GM21390 (cell line): ENCODE data around the gene POU6F2.
"Not testable (repeated sequence)": the region's sequence is repeated elsewhere in the genome, so short reads cannot be mapped to it uniquely, and the experiment has no call there.

Experiments
- ATAC-seq: cut with Tn5 transposase; IDR thresholded peaks from one replicate; pipeline ENCODE4 v1.9.1; 2021; ENCODE audit not compliant: unreplicated experiment

Gene POU6F2

DNA sequence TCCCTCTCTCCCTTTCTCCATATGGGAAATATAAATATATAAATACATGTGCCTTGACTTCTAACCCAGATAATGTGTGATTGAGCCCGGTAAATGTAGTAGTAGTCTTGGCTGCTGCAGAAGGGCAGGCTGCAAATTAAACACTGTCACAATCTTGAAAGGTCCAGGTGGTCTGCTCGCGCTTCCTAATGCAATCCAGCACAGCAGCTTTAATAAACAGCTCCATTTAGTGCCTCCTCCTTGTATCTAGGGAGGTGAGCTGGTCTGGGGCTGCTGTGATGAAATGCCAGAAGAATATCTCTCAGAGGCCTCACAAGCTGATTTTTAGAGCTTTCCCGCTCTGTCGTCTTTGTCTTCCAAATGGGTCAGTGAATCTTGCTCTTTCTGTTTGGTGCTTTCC is 782 bp downstream of the POU6F2 start:
- no peak for ATAC-seq

DNA sequence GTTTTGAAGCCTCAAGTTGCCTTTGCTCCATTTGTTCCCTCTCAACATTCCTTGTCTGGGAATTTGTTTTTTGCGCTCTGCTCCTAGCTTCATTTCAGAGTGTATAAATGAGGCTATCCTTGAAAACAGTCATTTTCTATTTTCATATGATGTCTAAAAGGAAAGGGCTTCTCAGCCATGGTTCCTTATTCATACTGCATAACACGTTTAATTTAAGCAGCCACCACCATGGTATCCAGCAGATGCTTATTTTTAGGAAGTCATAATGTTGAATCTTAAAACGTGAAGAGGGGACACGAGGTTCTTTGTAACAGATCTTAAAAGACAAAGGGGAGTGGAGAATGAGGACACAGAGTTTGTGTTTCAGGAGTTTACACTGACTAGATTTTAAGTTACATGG is 14.5 kb downstream of the POU6F2 start:
- no peak for ATAC-seq

DNA sequence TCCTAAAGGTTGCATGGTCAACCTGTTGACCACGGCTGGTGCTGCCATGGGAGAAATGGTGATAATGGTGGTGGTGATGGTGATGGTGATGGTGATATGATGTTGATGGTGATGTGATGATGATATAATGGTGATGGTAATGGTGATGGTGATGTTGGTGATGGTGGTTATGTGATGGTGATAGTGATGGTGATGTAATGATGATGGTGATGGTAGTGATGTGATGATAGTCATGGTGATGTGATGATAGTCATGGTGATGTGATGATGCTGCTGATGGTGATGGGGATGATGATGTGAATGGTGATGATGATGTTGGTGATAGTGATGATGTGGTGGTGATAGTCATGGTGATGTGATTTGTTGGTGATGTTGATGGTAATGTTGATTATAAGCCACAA is 23.9 kb downstream of the POU6F2 start:
- ATAC-seq, result no peak

DNA sequence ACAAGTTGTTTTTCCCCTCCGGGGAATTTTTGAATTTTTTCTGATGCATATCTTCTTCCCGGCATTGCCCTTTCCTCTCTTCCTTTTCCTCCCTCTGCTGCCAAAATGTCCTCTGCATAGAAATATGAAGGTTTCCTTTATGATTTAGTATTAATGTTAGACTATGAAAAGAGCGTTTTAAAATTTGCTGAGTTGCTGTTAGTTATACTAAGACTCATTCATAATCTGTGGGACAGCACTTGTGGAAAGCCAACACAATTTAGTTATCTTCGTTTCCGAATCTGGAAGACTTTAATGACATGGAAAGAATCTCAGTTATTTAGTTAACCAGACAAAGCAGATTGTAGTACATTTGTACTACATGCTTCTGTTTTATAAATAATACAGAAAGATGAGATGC is 25.0 kb downstream of the POU6F2 start:
- no peak for ATAC-seq

DNA sequence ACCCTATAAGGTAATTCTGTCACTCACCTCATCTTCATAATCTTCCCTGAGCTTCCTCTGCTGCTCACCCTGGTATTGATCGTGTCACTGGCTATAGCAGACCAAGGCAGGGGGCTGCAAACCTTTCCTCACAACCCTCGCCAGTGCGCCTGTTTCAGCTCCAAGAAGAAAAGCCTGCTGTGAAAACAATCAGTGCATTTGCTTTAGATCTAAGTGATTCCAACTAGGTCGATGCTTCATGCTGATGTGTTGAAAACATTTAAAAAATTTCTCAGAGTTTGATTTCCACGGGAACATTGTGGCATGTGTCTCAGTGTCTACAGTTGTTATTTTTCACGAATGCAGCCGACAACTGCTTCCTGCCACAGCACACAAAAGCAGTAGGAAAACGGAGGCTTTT is 27.3 kb downstream of the POU6F2 start:
- no peak for ATAC-seq

DNA sequence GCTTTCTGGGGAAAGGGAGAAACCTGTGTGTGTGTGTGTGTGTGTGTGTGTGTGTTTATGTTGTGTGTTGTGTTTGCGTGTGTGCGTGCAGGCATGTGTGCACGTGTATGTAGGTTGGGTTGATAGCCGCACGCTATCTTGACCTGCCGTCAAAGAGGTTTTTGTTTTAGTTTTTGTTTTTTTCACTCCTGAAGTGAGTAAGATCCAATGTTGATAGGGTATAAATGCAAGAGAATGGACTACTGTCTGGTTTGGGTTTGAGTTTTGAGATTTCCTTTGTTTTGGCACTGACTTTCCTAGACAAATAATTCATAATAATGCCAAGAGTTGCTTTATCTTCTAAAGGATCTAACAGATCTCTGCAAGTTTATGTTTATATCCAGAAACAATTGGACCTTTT is 27.8 kb downstream of the POU6F2 start:
- ATAC-seq, result no peak

DNA sequence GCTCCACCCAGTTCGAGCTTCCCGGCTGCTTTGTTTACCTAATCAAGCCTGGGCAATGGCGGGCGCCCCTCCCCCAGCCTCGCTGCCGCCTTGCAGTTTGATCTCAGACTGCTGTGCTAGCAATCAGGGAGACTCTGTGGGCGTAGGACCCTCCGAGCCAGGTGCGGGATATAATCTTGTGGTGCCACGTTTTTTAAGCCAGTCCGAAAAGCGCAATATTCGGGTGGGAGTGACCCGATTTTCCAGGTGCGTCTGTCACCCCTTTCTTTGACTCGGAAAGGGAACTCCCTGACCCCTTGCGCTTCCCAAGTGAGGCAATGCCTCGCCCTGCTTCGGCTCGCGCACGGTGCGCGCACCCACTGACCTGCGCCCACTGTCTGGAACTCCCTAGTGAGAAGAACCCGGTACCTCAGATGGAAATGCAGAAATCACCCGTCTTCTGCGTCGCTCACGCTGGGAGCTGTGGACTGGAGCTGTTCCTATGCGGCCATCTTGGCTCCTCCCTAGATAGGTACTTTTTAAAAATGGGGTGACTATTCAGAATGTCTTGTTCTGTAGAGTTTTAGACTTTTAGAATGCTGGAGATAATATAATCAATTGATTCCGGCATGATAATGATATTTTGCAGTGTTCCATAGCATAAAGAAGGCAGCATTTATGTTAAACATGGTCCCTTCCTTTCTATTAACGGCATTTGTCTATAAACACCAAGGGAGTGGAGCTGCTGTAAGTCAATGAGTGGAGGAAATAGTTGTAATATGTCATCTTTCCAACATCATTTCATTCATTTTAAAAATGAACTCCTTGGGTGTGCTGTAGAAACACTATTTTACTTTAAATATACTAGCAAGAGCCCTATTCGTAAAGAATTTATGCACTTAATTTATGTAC is 35.6 kb downstream of the POU6F2 start:
- not testable (repeated sequence) for ATAC-seq

DNA sequence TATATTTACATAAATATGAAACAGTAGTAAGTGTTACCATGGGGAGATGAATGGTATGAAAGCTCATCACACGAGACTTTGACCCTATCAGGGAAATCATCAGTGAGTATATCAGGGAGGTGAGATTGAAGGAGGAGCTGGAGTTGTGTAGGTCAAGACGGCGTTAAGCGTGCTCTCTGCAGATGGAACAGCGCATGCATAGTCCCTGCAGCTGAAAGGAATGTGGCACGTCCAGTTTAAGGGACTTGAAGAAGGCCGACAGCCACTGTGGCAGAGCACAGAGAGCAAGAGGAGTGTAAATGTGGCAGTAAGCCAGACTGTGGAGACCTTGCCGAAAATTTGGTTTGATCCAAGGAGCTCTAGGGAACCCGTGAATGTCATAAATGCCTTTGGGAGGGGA is 38.9 kb downstream of the POU6F2 start:
- ATAC-seq, result no peak

DNA sequence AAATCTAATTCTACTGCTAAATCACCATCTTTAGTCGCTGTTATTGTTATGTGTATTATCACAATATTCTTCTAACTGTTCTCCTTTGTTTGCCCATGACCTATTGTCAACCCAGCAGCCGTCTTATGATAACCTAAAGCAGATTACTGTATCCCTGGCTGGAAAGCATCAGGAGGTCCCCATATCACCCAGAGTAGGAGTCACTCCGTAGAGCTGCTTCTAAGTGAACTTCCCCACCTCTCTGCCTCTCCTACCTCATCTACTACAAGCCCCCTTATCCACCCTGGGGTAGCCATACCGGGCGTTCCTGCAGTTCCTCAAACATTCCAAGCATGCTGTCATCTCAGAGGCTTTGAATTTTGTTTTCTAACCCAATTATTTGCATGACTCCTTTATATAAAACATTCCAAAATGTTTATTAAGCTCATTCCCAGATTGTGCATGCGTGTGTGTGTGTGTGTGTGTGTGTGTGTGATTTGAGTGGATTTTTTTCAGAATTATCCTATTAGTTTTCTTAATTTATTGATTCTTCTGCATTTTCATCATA is 39.7 kb downstream of the POU6F2 start:
- ATAC-seq, result no peak

DNA sequence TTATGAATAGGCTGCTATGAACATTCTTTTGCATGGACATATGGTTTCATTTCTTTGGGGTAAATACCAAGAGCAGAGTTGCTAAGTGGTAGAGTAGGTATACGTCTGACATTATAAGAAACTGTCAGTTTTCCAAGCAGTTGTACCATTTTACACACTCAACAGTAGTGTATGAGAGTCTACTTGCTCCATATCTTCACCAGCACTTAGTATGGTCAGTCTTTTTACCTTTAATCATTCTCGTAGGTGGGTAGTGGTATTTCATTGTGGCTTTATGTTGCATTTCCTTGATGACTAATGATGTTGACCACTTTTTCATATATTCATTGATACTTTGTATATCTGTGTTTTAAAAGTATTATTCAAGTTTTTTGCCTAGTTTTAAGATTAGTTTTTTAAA is 45.1 kb downstream of the POU6F2 start:
- ATAC-seq, result no peak

DNA sequence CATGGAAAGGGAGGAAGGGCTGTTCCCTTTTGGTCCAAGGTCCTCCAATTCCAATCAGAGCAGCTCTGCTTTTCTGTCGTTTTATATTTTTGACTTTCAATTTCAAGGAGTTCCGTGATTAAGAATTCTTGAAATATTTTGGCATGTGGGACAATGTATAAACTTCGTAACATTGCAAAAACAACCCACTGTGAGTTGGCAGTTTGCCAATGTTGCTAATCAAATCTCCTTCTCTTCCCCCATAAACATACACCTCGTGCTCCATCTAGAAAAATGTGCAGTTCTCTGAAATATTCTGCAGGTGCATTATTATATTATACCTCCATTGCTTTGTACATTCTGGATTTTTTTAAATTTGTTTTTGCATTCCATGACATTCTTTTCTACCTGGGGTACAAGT is 49.8 kb downstream of the POU6F2 start:
- ATAC-seq, result no peak

DNA sequence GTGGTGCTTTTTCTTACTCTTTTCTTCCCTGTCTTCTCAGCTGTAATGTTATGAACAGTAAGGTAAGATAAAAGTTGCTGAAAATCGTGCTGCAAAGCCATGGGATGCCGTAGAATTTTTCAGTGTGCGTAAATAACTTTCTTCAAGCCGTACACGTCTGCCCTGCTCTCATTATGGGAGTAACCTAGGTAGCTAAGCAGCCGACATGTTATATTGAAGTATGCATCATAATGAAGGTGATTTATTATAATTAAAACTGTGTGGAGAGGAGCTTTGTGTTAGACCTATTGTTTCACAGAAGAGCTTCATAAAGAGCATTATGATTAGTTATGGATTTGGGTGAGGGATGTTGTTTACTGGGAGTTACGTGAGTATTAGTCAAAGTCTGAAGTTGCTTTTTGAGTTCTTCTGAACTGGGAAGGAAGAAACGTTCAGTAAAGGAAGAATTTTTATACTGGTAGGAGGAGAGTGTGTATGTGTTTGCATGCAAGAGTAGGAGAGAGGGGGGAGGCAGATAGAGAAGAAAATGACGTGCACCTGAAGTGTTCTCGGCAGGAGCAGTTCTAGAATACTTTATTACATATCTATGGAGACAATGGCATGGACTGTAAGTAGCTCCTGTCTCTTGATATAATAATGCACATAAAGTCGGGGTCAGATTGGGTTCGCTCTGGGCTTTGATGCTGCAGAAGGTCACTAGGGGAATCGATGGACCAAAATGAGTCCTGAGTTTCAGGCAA is 56.3 kb downstream of the POU6F2 start:
- no peak for ATAC-seq

DNA sequence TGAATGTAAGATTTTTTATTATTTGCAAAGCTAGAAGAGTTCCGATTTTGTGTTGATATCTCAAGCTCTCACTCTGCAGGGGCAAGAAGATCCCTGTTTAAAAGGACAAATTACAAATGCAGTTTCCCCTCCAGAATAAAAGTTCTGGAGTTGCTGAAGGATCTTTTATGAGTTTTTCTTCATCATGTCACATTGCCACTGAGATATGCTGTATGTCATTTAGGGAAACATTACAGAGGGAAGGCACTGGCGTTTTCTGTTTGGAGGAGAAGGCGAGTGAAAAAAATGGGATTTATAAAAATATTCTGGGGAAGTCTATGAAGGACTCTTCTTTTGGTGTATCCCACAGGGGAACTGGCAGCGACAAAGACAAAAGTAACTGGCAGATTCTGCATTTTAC is 57.4 kb downstream of the POU6F2 start:
- ATAC-seq, result no peak

DNA sequence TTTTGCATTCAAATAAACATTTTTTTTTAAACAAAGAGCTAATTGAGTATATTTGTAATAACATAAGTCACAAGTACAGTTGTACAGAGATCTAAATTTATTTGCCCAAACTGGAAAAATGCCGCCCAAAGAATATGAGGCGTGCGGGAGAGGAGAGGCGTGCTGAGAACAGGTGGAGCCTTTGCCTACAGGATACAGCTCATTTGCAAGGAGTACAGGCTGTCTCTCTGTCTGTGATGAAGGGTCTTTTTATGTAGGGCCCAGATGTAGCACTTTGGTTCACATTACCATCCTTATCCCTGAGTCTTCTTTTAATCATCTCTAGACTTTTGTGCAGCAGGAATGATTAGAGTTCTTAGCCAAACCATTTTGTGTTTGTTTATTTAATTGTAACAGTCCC is 58.2 kb downstream of the POU6F2 start:
- no peak for ATAC-seq

DNA sequence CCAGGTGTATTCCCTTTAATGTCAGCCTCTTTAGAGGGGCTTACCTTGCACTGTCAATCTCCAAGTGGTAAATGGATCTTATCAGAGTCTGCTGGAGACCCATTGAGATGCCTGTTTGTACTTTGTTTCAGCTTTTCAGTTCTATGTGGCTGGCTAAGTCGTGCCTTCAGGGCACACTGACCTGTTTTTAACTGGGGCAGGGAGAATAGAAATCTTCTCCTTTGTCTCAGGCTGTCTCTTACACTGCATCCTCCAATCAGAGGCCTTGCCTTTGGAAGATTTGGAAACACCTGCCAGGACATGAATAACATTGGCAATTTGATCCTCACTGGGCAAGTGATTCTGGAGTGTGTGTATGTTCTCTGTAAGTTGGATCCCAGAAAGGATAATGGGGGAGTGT is 65.0 kb downstream of the POU6F2 start:
- ATAC-seq, result no peak

DNA sequence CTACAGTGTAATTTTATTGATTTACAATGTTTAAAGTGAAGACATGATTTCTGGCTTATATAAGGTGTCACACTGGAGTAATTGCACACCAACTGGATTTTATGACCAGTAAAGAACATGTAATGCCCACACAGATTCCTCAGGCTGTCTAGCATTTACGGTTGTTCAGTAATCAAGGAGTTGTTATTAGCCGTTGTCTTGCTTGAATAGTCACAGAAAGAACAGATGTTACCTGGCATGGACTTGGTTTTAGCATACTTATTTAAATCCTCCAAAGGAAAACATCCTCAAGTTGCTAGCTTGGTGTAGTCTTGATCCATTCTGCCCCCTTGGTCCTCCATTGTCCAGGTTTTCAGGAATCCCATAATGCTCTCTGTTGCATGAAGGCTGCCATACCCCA is 65.8 kb downstream of the POU6F2 start:
- no peak for ATAC-seq

DNA sequence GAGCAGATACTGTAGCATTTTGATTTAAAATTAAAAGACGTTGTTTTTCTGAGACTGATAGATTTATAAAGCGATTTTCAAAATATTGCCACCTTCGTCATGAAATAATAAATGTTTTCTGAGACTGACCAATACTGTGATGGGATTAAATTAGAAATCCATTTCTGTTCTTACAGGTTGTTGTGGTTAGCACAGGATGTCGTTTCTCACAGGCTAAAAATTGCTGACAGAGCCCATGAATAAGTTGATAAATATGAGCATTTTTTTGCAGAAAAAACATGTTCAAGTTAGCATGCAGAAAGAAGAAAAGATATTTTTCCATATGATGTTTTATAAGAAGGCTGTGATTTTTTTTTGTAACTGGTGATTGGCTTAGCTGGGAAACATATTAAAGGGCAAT is 66.8 kb downstream of the POU6F2 start:
- no peak for ATAC-seq

DNA sequence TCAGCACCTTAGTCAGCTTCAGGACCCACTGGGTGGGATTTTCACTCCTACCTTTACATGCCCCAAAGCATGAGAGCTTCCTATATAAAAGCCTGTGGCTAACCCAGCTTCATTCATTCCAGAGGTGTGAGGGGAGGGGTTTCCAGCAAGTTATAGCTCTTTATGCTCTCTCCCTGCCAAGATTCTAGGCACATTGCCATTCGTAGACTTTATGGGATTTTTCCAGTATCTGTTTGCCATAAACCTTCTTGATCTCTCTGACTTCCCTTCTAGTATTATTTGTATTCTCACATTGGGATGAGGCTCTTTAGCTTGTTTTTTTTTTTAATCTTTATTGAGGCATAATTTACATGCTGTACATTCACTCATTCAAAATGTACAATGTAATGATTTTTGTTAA is 67.5 kb downstream of the POU6F2 start:
- no peak for ATAC-seq

DNA sequence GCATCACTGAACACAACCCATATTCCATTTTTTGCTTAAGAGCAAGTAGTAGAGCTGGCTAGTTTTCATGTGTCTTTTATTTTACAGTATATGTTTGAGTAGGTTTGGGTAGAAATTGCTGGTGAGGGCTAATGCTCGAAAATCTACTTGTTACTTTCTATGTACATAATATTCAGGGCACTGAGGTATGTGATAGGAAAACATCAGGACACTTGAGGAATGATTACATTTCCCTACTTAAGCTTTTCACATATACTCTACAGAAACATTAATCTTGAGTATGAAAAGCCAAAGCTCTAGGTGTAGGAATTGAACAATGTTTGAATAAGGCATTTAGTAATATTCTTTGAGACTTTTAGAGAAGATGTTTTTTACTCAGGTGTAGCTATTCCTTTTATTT is 73.6 kb downstream of the POU6F2 start:
- no peak for ATAC-seq

DNA sequence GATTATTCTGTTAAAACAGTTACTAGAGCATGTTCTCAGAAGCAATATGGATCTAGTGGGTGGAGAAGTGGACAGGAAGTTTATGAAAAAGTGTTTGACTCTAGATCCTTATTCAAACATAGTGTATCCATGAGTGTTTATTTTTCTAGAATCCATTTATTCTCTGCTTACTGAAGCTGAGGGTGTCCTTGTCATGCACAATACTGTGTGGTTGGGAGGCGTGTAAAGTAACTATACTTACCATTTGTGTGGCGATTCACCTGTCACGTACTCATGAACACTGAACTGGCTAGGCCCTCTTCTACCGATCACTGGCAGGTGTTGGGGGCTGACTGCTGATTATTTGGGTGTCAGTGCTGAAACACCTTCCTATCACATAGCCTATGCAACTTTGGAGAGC is 74.0 kb downstream of the POU6F2 start:
- ATAC-seq, result no peak

DNA sequence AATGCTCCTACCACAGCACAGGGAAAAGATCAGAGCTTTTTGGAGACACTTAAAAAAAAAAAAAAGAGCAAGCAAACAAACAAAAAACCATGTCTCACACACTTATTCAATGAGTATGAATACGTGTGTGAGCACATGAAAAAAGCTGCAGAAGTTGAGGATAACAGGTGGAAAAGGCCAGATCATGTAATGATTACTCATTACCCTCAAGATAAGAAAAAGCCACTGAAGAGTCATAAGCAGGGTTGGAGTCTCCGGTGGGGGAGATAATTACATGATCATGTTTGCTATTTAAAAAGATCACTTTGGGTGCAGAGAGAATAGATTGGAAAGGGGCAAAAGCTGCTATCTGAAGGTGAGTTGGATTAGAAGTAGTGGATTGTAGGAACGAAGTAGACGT is 77.0 kb downstream of the POU6F2 start:
- ATAC-seq, result no peak

DNA sequence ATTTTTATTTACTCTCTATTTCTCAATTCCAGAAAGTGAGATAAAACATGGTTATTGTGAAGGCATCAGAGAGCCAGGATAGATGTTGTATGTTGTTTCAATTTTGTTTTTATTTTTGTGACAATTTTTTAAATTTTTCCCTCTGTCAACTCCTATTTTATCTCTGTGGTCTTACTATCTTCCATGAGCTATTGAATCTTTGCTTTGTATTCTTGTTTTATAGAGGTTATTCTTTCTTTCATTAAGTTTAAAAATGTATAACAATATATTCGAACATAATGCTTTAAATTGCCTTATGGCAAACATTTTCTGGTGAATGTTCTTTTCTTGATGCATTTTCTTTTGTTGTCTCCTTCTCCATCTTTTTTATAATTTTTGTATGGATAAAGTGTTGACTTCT is 78.4 kb downstream of the POU6F2 start:
- no peak for ATAC-seq
